ENCODE data around the gene CFHR4. TPM values are rescaled to one million over a fixed set of nuclear protein-coding genes. Genes with fewer than 3 reads are reported as not detected.
"Not testable (repeated sequence)": the region's sequence is repeated elsewhere in the genome, so short reads cannot be mapped to it uniquely, and the experiment has no call there.

The CFHR4 gene
- not detected for total RNA-seq
- long read RNA-seq: 0 reads

GRCh38 chr1:196887515-196888239 is at the start of gene CFHR4:
TSS of gene CFHR4 (plus strand) at chr1:196888052. CDS start at chr1:196888151, 99 bp downstream.
- DNase-seq: no peak
- ATAC-seq: no peak
- intact Hi-C loops (cut with DNase I, micrococcal nuclease): no loop called here

- ATAC-seq; intact Hi-C loops (cut with DNase I, micrococcal nuclease); DNase-seq: not testable (repeated sequence)
These were observed 38.0 kb upstream of the CFHR4 start for GRCh38 chr1:196849613-196850492.

GRCh38 chr1:196856053-196856452 is 31.8 kb upstream of the CFHR4 start:
- intact Hi-C loops (cut with DNase I, micrococcal nuclease): no loop called here
- DNase-seq (no peak), ATAC-seq (no peak)

GRCh38 chr1:196857188-196857587 is 30.7 kb upstream of the CFHR4 start:
- intact Hi-C loops (cut with DNase I, micrococcal nuclease): no loop called here
- no peak for ATAC-seq

GRCh38 chr1:196858811-196859210 is 29.0 kb upstream of the CFHR4 start:
- intact Hi-C loops (cut with DNase I, micrococcal nuclease): no loop called here
- ATAC-seq: no peak
- no peak for DNase-seq

More at GRCh38 chr1:196857188-196857587, 30.7 kb upstream of the CFHR4 start:
- no peak for DNase-seq

GRCh38 chr1:196860323-196860884 is 27.4 kb upstream of the CFHR4 start:
- no peak for DNase-seq
- intact Hi-C loops (cut with DNase I, micrococcal nuclease): no loop called here
- no peak for ATAC-seq

- intact Hi-C loops (cut with DNase I, micrococcal nuclease): no loop called here
- no peak for DNase-seq
- no peak for ATAC-seq
These were observed 26.4 kb upstream of the CFHR4 start for GRCh38 chr1:196861429-196861828.

- intact Hi-C loops (cut with DNase I, micrococcal nuclease): no loop called here
- DNase-seq (no peak), ATAC-seq (no peak)
These were observed 20.9 kb upstream of the CFHR4 start for GRCh38 chr1:196866974-196867373.

- no peak for ATAC-seq
- no peak for DNase-seq
- intact Hi-C loops (cut with DNase I, micrococcal nuclease): no loop called here
These were observed 14.5 kb upstream of the CFHR4 start for GRCh38 chr1:196873385-196873784.

GRCh38 chr1:196875935-196876334 is 11.9 kb upstream of the CFHR4 start:
- no peak for ATAC-seq
- intact Hi-C loops (cut with DNase I, micrococcal nuclease): no loop called here

GRCh38 chr1:196877964-196878363 is 9.9 kb upstream of the CFHR4 start:
- no peak for ATAC-seq
- intact Hi-C loops (cut with DNase I, micrococcal nuclease): no loop called here
- no peak for DNase-seq

More at GRCh38 chr1:196875935-196876334, 11.9 kb upstream of the CFHR4 start:
- no peak for DNase-seq

- ATAC-seq; DNase-seq; intact Hi-C loops (cut with DNase I, micrococcal nuclease): not testable (repeated sequence)
These were observed 1.3 kb upstream of the CFHR4 start for GRCh38 chr1:196886560-196886959.

GRCh38 chr1:196890668-196891067 is 2.8 kb downstream of the CFHR4 start:
- intact Hi-C loops (cut with DNase I, micrococcal nuclease): no loop called here
- DNase-seq (no peak), ATAC-seq (no peak)

GRCh38 chr1:196891251-196891650 is 3.4 kb downstream of the CFHR4 start:
- DNase-seq (no peak), ATAC-seq (no peak)
- intact Hi-C loops (cut with DNase I, micrococcal nuclease): no loop called here

GRCh38 chr1:196896355-196896754 is 8.5 kb downstream of the CFHR4 start:
- no peak for DNase-seq
- intact Hi-C loops (cut with DNase I, micrococcal nuclease): no loop called here
- ATAC-seq: no peak

- ATAC-seq: no peak
- intact Hi-C loops (cut with DNase I, micrococcal nuclease): no loop called here
- DNase-seq: no peak
These were observed 9.4 kb downstream of the CFHR4 start for GRCh38 chr1:196897158-196897828.

GRCh38 chr1:196902344-196902743 is 14.5 kb downstream of the CFHR4 start:
- ATAC-seq (no peak), DNase-seq (no peak)
- intact Hi-C loops (cut with DNase I, micrococcal nuclease): no loop called here

GRCh38 chr1:196910215-196910614 is 22.4 kb downstream of the CFHR4 start:
- intact Hi-C loops (cut with DNase I, micrococcal nuclease): no loop called here
- DNase-seq (no peak), ATAC-seq (no peak)

GRCh38 chr1:196912283-196912682 is 24.4 kb downstream of the CFHR4 start:
- intact Hi-C loops (cut with DNase I, micrococcal nuclease); ATAC-seq; DNase-seq: not testable (repeated sequence)
